HG03103 (cell line): ENCODE measurements around the gene GLIS1.
"Not testable (repeated sequence)": the region's sequence is repeated elsewhere in the genome, so short reads cannot be mapped to it uniquely, and the experiment has no call there.

Experiments
- ATAC-seq: cut with Tn5 transposase; IDR thresholded peaks from one replicate; pipeline ENCODE4 v1.9.1; 2021; ENCODE audit warnings: low read depth; ENCODE audit not compliant: unreplicated experiment

Gene GLIS1

GRCh38 chr1:53572065-53572814, 166.7 kb downstream of the GLIS1 start:
- ATAC-seq, result no peak

DNA sequence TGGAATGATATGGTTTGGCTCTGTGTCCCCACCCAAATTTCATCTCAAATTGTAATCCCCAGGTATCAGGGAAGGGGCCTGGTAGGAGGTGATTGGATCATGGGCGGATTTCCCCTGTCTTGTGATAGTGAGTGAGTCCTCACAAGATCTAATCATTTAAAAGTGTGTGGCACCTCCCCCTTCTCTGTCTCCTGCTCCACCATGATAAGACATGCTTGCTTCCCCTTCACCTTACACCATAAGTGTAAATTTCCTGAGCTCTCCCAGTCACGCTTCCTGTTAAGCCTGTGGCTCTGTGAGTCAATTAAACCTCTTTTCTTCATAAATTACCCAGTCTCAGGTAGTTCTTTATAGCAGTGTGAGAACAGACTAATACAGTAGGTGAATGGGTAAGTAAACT, 170.4 kb downstream of the GLIS1 start:
- no peak for ATAC-seq

DNA sequence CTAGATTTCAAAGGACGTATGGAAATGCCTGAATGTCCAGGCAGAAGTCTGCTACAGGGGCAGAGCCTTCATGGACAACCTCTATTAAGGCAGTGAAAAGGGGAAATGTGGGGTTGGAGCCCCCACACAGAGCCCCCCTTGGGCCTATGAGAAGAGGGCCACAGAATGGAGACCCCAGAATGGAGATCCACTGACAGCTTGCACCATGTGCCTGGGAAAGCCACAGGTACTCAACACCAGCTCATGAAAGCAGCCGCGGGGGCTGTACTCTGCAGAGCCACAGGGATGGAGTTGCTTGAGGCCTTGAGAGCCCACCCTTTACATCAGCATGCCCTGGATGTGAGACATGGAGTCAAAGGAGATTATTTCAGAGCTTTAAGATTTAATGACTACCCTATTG, 171.1 kb downstream of the GLIS1 start:
- no peak for ATAC-seq

DNA sequence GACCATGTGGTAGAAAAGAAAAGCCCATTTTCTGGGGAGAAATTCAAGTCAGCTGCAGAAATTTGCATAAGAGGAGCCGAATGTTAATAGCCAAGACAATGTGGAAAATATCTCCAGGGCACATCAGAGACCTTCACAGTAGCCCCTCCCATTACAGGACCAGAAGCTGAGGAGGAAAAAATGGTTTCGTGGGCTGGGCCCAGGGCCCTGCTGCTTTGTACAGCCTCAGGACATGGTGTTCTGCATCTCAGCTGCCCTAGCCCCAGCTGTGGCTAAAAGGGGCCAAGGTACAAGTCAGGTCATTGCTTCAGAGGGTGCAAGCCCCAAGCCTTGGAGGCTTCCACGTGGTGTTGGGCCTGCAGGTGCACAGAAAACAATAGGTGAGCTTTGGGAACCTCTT, 171.5 kb downstream of the GLIS1 start:
- ATAC-seq, result no peak

- no peak for ATAC-seq
Observed at GRCh38 chr1:53563611-53564010, 175.4 kb downstream of the GLIS1 start.

DNA sequence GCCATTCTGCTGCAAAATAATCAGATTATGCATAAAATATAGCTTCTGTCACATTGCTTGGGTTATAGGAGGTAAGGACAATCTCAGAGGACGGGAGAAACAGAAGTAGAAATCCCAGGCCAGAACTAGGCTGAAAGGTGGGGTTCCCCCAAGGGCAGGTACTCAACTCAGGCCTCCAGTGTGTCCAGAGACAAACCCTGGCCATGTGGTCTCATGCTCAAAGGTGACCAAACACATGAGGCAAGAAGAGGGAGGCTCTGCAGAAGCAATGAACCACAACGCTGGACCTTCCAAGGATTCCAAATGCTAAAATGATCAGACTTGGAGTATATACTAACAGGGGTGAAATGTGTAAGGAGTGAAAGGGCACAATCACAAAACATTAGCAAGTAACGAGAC, 176.0 kb downstream of the GLIS1 start:
- ATAC-seq, result no peak

DNA sequence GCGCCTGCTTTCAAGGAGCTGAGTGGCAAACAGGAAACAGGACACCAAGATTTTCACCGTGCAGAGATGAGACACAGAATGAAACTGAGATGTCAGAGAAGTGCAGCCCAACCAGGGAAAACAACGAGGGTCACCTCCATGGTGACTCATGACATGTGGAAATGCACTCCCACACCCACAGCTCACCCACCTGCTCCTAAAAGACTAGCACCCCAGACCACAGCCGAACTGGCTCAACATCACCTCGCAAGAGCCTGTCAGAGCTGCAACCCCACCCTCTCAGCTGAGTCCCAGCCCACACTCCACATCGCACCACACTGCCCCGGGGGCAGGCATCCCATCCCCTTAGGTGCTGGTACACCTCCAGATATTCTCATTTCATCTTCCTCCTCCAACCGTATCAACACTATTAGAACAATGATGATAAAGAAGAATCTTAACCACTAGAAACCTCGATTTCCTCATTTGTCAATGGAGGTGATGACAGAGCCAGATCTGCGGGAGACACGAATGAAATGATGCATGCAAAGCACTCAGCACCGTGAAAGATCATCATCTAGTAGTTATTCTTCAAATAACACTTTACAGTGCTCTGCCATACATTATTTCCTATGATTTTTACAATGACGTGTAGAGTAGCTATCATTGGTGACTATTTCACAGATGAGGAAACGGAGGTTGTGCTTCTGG, 176.5 kb downstream of the GLIS1 start:
- ATAC-seq, result no peak

DNA sequence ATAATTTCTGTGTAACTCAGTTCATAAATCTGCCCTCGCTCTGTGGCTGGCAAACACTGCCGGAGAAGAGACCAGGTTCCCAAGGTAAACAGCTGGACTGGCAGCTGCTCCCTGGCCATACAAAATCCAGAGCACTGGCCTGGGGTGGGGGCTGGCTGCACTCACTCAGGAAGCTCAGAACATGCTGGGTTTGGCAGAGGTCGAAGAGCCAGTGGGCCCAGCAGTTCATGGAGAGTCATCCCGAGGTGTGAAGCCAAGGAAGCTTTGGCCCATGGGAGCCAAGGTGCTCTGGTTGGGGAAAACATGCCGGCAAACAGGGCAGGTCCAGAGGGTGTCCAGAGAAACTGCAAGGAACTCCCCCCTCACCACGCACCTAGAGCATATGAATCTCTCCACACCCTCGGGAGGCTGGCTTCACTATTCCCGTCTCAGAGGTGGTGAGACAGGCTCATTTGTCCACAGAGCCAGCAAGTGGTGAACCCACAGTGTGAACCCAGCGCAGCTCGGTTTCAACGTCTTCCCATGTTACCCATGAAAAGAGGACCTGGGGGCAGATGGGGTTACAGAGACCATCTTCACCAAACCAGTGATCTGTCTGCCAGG, 177.4 kb downstream of the GLIS1 start:
- ATAC-seq, result no peak

GRCh38 chr1:53560581-53561502, 178.1 kb downstream of the GLIS1 start:
- ATAC-seq, result no peak

DNA sequence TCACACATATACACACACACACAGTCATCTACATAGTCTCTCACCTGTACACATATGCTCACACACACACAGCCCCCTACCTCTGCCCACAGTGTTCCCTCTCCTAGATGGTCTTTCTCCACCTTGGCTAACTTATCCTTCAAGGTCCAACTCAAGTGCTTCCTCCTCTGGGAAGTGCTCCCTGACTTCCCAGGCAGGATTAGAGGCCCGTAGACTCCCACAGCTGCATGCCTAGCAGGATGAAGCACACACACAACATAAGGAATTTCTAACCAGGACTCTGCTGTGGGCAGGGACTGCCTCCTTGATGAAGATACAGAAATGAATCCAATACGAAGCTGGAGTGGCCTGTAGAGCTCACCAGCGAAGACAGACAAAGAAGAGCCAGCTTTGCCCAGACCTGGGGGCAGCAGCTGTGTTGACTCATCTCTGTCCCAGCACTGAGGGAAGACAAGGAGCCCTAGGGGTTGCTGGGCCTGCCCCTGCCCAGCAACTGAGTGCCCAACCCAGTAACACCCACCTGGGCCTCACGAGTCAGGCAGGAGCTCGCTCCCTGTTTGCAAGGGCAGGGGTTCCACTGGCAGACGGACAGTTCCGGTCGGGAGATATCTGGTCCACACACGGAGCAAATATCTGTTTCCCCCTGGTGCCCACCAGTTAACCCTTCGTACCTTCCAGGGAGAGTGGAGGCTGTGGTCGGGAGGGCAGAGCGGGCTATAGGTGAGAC, 178.9 kb downstream of the GLIS1 start:
- ATAC-seq, result no peak

DNA sequence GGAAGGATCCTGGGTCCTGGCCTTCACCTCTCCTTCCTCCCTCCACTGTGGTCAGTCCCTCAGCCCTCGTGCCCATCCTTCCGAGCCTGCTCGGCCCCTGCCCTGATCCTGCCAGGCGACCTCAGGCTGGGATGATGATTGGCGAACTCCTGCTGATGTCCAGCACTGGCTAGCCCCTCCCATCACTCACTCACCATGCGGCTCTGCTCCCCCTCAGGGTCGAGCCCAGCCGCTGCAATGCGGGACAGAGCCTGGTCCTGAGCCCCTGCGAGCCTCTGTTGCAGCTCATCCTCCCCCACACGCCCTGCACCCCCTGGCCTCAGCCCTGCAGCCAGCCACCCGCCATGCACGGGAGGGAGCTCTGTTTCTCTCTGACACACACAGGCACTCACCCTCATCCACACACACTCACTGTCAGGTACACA, 179.6 kb downstream of the GLIS1 start:
- no peak for ATAC-seq

GRCh38 chr1:53558739-53559315, 180.1 kb downstream of the GLIS1 start:
- ATAC-seq, result no peak

GRCh38 chr1:53557830-53558738, 180.9 kb downstream of the GLIS1 start:
- no peak for ATAC-seq

- no peak for ATAC-seq
Observed at GRCh38 chr1:53557369-53557768, 181.6 kb downstream of the GLIS1 start.

DNA sequence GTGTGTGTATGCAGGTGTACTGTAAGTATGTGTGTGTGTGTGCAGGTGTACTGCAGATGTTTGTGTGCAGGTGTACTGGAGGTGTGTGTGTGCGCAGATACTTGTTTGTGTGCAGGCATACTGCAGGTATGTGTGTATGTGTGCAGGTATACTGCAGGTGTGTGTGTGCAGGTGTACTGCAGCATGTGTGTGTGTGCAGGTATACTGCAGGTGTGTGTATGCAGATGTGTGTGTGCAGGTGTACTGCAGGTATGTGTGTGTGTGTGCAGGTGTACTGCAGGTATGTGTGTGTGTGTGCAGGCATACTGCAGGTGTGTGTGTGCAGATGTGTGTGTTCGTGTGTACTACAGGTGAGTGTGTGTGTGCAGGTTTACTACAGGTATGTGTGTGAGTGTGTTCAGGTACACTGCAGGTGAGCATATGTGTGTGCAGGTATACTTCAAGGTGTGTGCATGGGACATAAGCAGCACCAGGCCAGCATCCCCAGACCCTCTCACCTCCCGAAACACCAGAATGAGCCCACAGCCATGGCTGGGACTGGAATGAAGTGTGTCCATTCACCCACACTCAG, 182.2 kb downstream of the GLIS1 start:
- ATAC-seq, result no peak

DNA sequence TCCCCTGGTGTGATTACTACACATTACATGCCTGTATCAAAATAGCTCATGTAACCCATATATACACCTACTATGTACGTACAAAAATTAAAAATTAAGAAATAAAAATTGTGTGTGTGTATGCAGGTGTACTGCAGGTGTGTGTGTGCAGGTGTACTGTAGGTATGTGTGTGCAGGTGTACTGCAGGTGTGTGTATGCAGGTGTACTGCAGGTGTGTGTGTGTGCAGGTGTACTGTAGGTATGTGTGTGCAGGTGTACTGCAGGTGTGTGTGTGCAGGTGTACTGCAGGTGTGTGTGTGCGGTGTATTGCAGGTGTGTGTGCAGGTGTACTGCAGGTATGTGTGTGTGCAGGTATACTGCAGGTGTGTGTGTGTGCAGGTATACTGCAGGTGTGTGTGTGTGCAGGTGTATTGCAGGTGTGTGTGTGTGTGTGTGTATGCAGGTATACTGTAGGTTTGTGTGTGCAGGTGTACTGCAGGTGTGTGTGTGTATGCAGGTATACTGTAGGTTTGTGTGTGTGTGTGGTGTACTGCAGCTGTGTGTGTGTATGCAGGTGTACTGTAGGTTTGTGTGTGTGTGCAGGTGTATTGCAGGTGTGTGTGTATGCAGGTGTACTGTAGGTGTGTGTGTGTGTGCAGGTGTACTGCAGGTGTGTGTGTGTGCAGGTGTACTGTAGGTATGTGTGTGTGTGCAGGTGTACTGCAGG, 183.2 kb downstream of the GLIS1 start:
- not testable (repeated sequence) for ATAC-seq

- no peak for ATAC-seq
Observed at GRCh38 chr1:53554592-53555305, 184.2 kb downstream of the GLIS1 start.
